Esophagus (tissue), 2 donors: ENCODE data around the gene HAUS3. TPM values are rescaled to one million over a fixed set of nuclear protein-coding genes. Genes with fewer than 3 reads are reported as not detected.

Experiments
- H3K27ac ChIP-seq, 2 donors: one replicate each; pipeline ENCODE4 v1.5.1; 2013; ENCODE audit warnings: low read depth in 2 of 2, mild to moderate bottlenecking in 2 of 2, inconsistent platforms in 1 of 2, low read length in 1 of 2, moderate library complexity in 1 of 2
- H3K27me3 ChIP-seq, 2 donors: one replicate each; pipeline ENCODE4 v1.6.1; 2013; ENCODE audit warnings: low read length in 2 of 2, control low read depth in 1 of 2, mild to moderate bottlenecking in 1 of 2; ENCODE audit not compliant: insufficient read depth in 2 of 2, control insufficient read depth in 1 of 2
- H3K36me3 ChIP-seq, 2 donors: one replicate each; pipeline ENCODE4 v1.6.1; 2013; ENCODE audit warnings: low read length in 1 of 2; ENCODE audit not compliant: control insufficient read depth in 2 of 2, insufficient read depth in 2 of 2
- H3K4me1 ChIP-seq, 2 donors: one replicate each; pipeline ENCODE4 v1.6.1; 2013; ENCODE audit warnings: low read length in 1 of 2; ENCODE audit not compliant: control insufficient read depth in 2 of 2, insufficient read depth in 2 of 2
- H3K4me3 ChIP-seq, 2 donors: one replicate each; pipeline ENCODE4 v1.5.1; 2013; ENCODE audit warnings: low read length in 2 of 2, mild to moderate bottlenecking in 2 of 2, low read depth in 1 of 2, moderate library complexity in 1 of 2
- H3K9me3 ChIP-seq, 2 donors: one replicate each; pipeline ENCODE4 v1.6.1; 2013; ENCODE audit warnings: mild to moderate bottlenecking in 2 of 2, low read depth in 1 of 2, low read length in 1 of 2, moderate library complexity in 1 of 2; ENCODE audit not compliant: control insufficient read depth in 2 of 2, insufficient read depth in 1 of 2
- WGBS, 2 donors: extraction: QIAGEN DNeasy Blood & Tissue Kit; methylation state at CpG; one replicate each; pipeline ENCODE4 v1.1.7; 2013; 5-methylcytosine and 5-hydroxymethylcytosine counted together
- polyA plus RNA-seq, 2 donors: library from polyadenylated mRNA; stranded (reverse); fragments of 200-250 nt; gene quantifications; one replicate each; pipeline ENCODE4 v1.2.3, GENCODE V29; 2013
- donor health status: healthy with polysubstance abuse.
- donor health status: Bipolar disorder and iron deficiency.

Gene HAUS3
- polyA plus RNA-seq, 2 donors = 5.0 to 8.1 TPM

GRCh38 chr4:2270341-2271165 lies 28.6 kb upstream of the HAUS3 start:
- no peaks in the 10 kb centered on the region for H3K27me3 ChIP-seq
- H3K36me3 ChIP-seq = no peaks in the 10 kb centered on the region
- 89 to 90% methylated on average over 32 to 34 of the region's 34 CpGs for WGBS, 2 donors
- H3K9me3 ChIP-seq = no peaks in the 10 kb centered on the region
- no peaks in the 10 kb centered on the region for H3K4me1 ChIP-seq
- no peak overlapping the region for H3K4me3 ChIP-seq
- H3K27ac ChIP-seq = no peak overlapping the region

GRCh38 chr4:2269618-2270163 lies 27.8 kb upstream of the HAUS3 start:
- Histone ChIP-seq H3K4me1 (no peaks in the 10 kb centered on the region), H3K4me3 (no peak overlapping the region)
- 83 to 86% methylated on average over 12 of the region's 12 CpGs for WGBS, 2 donors

GRCh38 chr4:2269206-2269531 lies 27.2 kb upstream of the HAUS3 start:
- Histone ChIP-seq H3K4me3 (no peak overlapping the region), H3K27ac (no peak overlapping the region), H3K9me3 (no peaks in the 10 kb centered on the region), H3K36me3 (no peaks in the 10 kb centered on the region), H3K4me1 (no peaks in the 10 kb centered on the region), H3K27me3 (no peaks in the 10 kb centered on the region)
- 75 to 78% methylated on average over 6 of the region's 6 CpGs for WGBS, 2 donors

More at GRCh38 chr4:2269618-2270163, 27.8 kb upstream of the HAUS3 start:
- Histone ChIP-seq H3K27me3 (no peaks in the 10 kb centered on the region), H3K36me3 (no peaks in the 10 kb centered on the region), H3K9me3 (no peaks in the 10 kb centered on the region), H3K27ac (no peak overlapping the region)

- no peaks in the 10 kb centered on the region for H3K4me1 ChIP-seq
- no peaks in the 10 kb centered on the region for H3K27me3 ChIP-seq
- WGBS, 2 donors = 78 to 79% methylated on average over 22 of the region's 22 CpGs
Measured at GRCh38 chr4:2268357-2269205, 26.7 kb upstream of the HAUS3 start.

GRCh38 chr4:2267841-2268240 lies 25.9 kb upstream of the HAUS3 start:
- H3K36me3 ChIP-seq = no peaks in the 10 kb centered on the region
- WGBS, 2 donors = 81 to 86% methylated on average over 12 of the region's 12 CpGs
- H3K4me3 ChIP-seq = no peak overlapping the region
- H3K27ac ChIP-seq = no peak overlapping the region
- H3K9me3 ChIP-seq = no peaks in the 10 kb centered on the region
- no peaks in the 10 kb centered on the region for H3K27me3 ChIP-seq
- peaks cover 0 to 2% of the 10 kb centered on the region in 2 donors for H3K4me1 ChIP-seq

More at GRCh38 chr4:2268357-2269205, 26.7 kb upstream of the HAUS3 start:
- Histone ChIP-seq H3K4me3 (no peak overlapping the region), H3K27ac (no peak overlapping the region), H3K9me3 (no peaks in the 10 kb centered on the region), H3K36me3 (no peaks in the 10 kb centered on the region)

- Histone ChIP-seq H3K4me1 (peaks cover 0 to 5% of the 10 kb centered on the region in 2 donors), H3K4me3 (no peak overlapping the region), H3K36me3 (no peaks in the 10 kb centered on the region), H3K27me3 (no peaks in the 10 kb centered on the region), H3K9me3 (no peaks in the 10 kb centered on the region), H3K27ac (no peak overlapping the region)
- WGBS, 2 donors = 78 to 84% methylated on average over 18 of the region's 18 CpGs
Measured at GRCh38 chr4:2267320-2267811, 25.4 kb upstream of the HAUS3 start.

GRCh38 chr4:2266821-2267220 lies 24.9 kb upstream of the HAUS3 start:
- no peaks in the 10 kb centered on the region for H3K27me3 ChIP-seq
- H3K9me3 ChIP-seq = no peaks in the 10 kb centered on the region
- WGBS, 2 donors = 81 to 90% methylated on average over 4 to 5 of the region's 5 CpGs
- H3K36me3 ChIP-seq = no peaks in the 10 kb centered on the region
- H3K4me1 ChIP-seq = peaks cover 0 to 5% of the 10 kb centered on the region in 2 donors
- no peak overlapping the region for H3K4me3 ChIP-seq
- no peak overlapping the region for H3K27ac ChIP-seq

GRCh38 chr4:2266181-2266580 lies 24.3 kb upstream of the HAUS3 start:
- no peak overlapping the region for H3K27ac ChIP-seq
- H3K9me3 ChIP-seq = no peaks in the 10 kb centered on the region
- no peaks in the 10 kb centered on the region for H3K27me3 ChIP-seq
- 48 to 54% methylated on average over 8 of the region's 8 CpGs for WGBS, 2 donors
- peaks cover 0 to 5% of the 10 kb centered on the region in 2 donors for H3K4me1 ChIP-seq
- no peak overlapping the region for H3K4me3 ChIP-seq
- no peaks in the 10 kb centered on the region for H3K36me3 ChIP-seq
